Mesenteric fat pad (tissue), 1 donor: ENCODE measurements around the gene CRY1. TPM values are rescaled to one million over a fixed set of nuclear protein-coding genes. Genes with fewer than 3 reads are reported as not detected.
"Not testable (repeated sequence)": the region's sequence is repeated elsewhere in the genome, so short reads cannot be mapped to it uniquely, and the experiment has no call there.

Experiments used
- DNase-seq: peaks from one replicate; pipeline ENCODE4 v3.0.0-alpha.2; 2020; ENCODE audit warnings: low spot score
- total RNA-seq: library from RNA; stranded (reverse); fragmentation: NEBNext Ultra II Directional; extraction: Animal tissue kit (Norgen Biotek cat#: 25700); gene quantifications from one replicate; pipeline ENCODE4 v1.2.1, GENCODE V29; 2021
- donor health status: DM: yes; HTN: yes; CAD: no.

CRY1 gene
- total RNA-seq, 1 donor from 2014 or later: 14.8 TPM

- no peak for DNase-seq
Measured at GRCh38 chr12:107066691-107067090, 26.7 kb downstream of the CRY1 start.

- DNase-seq: no peak
Measured at GRCh38 chr12:107064687-107065086, 28.7 kb downstream of the CRY1 start.

GRCh38 chr12:107064243-107064642 lies 29.1 kb downstream of the CRY1 start:
- no peak for DNase-seq

GRCh38 chr12:107058190-107058589 lies 35.2 kb downstream of the CRY1 start:
- DNase-seq: no peak

GRCh38 chr12:107057071-107057834 lies 36.1 kb downstream of the CRY1 start:
- no peak for DNase-seq

GRCh38 chr12:107053709-107054108 lies 39.6 kb downstream of the CRY1 start:
- no peak for DNase-seq

- DNase-seq: no peak
Measured at GRCh38 chr12:107045186-107045585, 48.2 kb downstream of the CRY1 start.

GRCh38 chr12:107042801-107043200 lies 50.5 kb downstream of the CRY1 start:
- DNase-seq: no peak

GRCh38 chr12:107035733-107036132 lies 57.6 kb downstream of the CRY1 start:
- no peak for DNase-seq

- DNase-seq: no peak
Measured at GRCh38 chr12:107033758-107034739, 59.3 kb downstream of the CRY1 start.

- DNase-seq: no peak
Measured at GRCh38 chr12:107032266-107032665, 61.1 kb downstream of the CRY1 start.

- no peak for DNase-seq
Measured at GRCh38 chr12:107031061-107031460, 62.3 kb downstream of the CRY1 start.

GRCh38 chr12:107029081-107029480 lies 64.3 kb downstream of the CRY1 start:
- no peak for DNase-seq

GRCh38 chr12:107027636-107028053 lies 65.7 kb downstream of the CRY1 start:
- DNase-seq: no peak

- DNase-seq: no peak
Measured at GRCh38 chr12:107026806-107027635, 66.3 kb downstream of the CRY1 start.

- DNase-seq: not testable (repeated sequence)
Measured at GRCh38 chr12:107026356-107026755, 67.0 kb downstream of the CRY1 start.

GRCh38 chr12:107025671-107026070 lies 67.7 kb downstream of the CRY1 start:
- no peak for DNase-seq

- no peak for DNase-seq
Measured at GRCh38 chr12:107019546-107019945, 73.8 kb downstream of the CRY1 start.

- no peak for DNase-seq
Measured at GRCh38 chr12:107017042-107017441, 76.3 kb downstream of the CRY1 start.

- no peak for DNase-seq
Measured at GRCh38 chr12:107014055-107014454, 79.3 kb downstream of the CRY1 start.

- DNase-seq: no peak
Measured at GRCh38 chr12:107012736-107013425, 80.5 kb downstream of the CRY1 start.
